NCI-H345 treated with DMSO at 0.1 percent for 48 hours (cell line): ENCODE results near the gene S100A13.
"Not testable (repeated sequence)": the region's sequence is repeated elsewhere in the genome, so short reads cannot be mapped to it uniquely, and the experiment has no call there.

Source experiments
- DNase-seq: peaks from one replicate; lab custom pipeline; 2025; ENCODE audit not compliant: unreplicated experiment; lab: John Stamatoyannopoulos, UW

S100A13 gene

GRCh38 chr1:153608089-153608682, 19.1 kb downstream of the S100A13 start:
- no peak for DNase-seq

DNA sequence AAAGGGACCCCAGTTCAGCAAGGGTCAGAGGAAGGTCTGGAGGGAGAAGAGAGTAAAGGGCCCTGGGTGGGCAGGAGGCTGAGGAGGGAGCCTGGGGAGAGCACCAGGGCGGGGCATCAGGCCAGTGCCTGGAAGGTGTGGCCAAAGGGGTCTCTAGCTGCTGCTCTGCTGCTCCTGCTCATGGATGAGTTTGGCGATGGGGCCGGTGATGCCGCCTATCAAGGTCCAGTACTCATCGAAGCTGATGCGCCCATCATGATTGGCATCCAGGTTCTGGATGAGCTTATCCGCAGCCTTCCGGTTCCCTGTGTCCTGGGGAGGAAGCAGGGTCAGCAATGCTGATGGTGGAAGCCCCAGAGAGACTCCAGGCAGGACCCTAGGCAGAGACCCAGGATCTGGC, 19.9 kb downstream of the S100A13 start:
- no peak for DNase-seq

DNA sequence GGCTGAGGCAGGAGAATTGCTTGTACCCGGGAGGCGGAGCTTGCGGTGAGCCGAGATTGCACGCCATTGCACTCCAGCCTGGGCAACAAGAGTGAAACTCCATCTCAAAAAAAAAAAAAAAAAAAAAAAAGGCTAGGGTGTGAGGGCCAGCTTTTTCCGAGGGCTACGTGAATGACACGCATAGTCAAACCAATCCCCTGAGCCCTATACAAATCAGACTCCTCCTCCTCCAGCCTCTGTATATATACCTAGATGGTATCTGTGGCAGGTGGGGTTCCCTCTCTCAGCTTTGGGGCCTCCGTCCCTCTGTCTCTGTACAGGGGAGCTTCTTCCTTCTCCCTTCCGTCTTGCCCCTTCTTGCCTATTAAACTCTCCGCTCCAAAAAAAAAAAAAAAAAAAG, 21.1 kb downstream of the S100A13 start:
- no peak for DNase-seq

DNA sequence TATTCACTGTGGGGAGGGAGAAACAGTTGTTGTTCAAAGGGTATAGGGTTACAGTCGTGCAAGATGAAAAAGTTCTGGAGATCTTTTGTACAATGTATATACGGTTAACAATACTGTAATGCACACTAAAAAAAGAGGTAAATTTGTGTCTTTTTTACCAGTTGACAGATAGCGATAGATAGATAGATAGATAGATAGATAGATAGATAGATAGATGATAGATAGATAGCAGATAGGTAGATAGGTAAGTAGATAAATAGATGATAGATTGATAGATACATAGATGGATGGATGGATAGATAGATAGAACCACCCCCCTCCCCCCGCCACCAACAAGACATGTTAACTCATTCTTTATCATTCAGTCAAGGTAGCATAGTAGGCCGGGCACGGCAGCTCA, 24.6 kb downstream of the S100A13 start:
- no peak for DNase-seq

DNA sequence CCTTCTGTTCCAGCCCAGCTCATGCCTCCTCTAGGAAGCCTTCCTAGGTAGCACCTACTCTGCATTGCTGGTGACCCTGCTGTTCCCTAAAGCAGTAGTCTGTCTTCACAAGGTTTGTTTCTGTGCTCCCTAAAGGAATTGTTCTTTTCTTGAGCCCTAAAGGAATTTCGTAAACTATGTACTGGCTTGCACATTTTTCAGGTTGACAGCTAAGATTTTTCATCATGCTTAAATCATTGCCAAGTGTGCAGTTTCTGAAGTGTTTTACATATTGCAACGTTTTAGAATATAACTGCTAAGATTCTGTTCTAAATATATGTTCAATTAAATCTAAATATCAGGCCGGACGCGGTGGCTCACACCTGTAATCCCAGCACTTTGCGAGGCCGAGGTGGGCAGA, 27.5 kb downstream of the S100A13 start:
- no peak for DNase-seq

GRCh38 chr1:153598309-153599172, 28.8 kb downstream of the S100A13 start:
- DNase-seq, result no peak

DNA sequence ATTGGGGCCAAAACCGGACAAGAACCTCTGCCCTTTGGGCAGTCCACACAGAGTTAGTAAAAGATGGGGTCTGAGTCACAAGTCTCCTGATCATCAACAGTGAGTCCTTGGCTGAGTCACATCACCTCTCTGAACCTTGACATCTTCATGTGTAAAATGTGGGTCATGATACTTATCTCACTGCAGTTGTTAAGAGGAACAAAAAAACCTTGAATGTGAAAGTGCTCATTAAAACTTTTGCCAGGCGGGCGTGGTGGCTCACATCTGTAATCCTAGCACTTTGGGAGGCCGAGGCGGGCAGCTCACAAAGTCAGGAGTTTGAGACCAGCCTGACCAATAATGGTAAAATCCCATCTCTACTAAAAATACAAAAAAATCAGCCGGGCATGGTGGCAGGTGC, 30.1 kb downstream of the S100A13 start:
- DNase-seq, result no peak

DNA sequence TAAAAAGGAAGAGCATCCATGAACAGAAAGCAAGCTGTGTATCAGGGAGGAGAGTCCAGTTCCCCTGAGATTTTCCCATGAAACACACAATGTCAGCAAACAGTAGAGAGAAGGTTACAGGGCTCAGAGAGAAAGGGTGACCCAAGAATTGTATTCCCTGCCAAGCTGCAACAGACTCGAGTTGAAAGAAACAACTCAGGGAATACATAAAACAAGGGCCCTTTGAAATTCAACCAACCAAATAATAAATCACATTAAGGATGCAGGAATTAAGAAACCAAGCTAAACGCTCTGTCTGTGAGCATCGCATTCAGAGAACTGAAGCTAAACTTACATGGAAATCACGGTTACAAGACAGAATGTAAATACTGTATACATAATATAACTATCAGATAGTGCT, 34.6 kb downstream of the S100A13 start:
- DNase-seq, result no peak

- DNase-seq, result no peak
Observed at GRCh38 chr1:153588482-153588881, 38.8 kb downstream of the S100A13 start.

GRCh38 chr1:153588033-153588432, 39.3 kb downstream of the S100A13 start:
- not testable (repeated sequence) for DNase-seq

DNA sequence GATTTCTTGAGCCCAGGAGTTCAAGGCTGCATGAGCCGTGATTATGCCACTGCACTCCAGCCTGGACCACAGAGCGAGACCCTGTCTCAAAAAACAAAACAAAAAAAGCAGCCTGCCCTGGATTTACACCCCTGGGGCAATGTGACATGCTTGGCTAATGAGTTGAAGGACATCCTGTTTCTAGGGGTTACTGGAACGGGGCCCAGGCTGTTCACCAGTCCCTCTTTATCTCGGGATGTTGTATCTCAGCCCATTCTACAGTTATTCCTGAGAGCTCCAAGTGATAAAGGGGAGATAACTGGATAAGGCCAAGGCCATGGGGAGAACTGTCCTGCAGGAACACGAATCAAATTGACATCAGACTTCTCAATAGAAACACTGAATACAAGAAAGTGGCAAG, 40.0 kb downstream of the S100A13 start:
- DNase-seq, result no peak

DNA sequence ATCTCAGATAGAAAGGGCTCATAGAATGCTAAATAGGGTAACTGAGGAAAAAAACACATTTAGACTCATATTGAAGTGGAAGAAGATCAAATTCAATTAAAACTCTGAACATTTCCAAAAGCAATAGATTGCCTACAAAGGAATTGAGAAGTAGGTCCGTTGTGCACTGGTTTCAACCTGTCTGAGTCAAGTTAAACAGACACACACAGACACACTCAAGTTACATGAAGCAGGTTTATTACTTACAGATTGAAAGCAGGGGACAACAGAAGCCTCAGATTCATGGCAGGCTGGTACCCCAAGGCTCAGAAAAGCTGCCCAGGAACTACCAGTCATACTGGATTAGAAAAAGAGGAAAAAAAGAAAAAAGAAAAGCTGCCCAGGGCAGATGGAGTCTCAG, 41.0 kb downstream of the S100A13 start:
- DNase-seq, result no peak

GRCh38 chr1:153585006-153585405, 42.3 kb downstream of the S100A13 start:
- no peak for DNase-seq

GRCh38 chr1:153583976-153584375, 43.3 kb downstream of the S100A13 start:
- DNase-seq, result no peak

GRCh38 chr1:153583514-153583913, 43.8 kb downstream of the S100A13 start:
- DNase-seq, result not testable (repeated sequence)

DNA sequence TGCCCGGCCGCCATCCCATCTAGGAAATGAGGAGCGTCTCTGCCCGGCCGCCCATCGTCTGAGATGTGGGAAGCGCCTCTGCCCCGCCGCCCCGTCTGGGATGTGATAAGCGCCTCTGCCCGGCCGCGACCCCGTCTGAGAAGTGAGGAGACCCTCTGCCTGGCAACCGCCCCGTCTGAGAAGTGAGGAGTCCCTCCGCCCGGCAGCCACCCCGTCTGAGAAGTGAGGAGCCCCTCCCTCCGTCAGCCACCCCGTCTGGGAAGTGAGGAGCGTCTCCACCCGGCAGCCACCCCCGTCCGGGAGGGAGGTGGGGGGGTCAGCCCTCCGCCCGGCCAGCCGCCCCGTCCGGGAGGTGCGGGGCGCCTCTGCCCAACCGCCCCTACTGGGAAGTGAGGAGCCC, 44.5 kb downstream of the S100A13 start:
- not testable (repeated sequence) for DNase-seq

DNA sequence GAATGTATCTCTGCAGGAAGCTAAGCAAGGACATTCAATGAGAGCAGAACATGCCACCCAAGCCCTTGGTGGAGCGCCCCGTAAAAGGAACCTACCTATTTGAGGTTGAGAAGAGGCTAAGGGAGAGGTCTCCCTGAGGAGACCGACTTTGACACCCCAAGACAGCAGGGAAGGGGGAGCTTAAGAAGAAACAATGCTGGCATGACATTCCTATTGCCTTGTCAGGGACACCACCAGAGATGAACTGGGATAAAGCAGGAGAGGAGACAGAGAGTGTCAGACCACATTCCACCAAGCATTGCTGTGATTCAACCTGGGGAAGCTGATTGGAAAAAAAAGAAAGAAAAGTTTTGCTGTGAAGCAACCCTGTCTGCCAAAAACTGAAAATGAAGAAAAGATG, 48.4 kb downstream of the S100A13 start:
- no peak for DNase-seq

DNA sequence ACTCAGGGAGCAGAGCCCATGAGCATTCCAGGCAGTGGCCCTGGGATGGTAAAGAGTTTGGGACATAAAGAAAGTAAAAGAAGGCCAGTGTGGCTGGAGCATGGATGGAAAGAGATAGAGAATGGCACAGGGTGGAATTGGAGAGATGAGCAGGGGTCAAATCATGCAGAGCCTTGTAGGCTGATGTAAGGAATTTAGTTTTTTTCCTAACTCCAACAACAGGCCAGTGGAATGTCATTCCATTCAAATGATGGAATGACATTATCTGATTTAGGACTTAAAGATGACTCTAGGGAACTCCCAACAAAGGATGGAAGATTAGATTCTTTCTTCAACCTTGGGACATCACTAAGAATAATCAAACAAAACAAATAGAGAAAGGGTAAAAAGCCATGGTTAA, 48.8 kb downstream of the S100A13 start:
- DNase-seq, result no peak

DNA sequence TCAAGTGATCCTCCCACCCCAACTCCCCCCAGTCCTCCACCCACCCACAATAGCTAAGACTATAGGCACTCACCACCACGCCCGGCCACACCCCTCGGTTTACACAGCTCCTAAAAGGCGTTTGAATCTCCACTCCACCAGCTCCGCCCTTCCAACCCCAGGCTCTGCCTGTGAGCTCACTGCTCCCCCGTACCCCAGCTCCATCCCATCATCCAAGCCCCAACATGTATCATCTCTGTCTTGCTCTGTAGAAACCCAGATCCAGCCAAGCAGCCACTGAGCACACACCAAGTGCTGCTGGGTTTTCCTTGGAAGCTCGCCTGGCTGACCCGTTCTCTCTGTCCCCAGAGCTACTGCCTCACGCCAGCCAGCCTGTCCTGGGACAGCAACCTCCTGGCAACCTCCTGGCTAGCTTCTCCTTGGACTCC, 49.7 kb downstream of the S100A13 start:
- DNase-seq, result no peak

GRCh38 chr1:153577138-153577537, 50.2 kb downstream of the S100A13 start:
- DNase-seq, result no peak

DNA sequence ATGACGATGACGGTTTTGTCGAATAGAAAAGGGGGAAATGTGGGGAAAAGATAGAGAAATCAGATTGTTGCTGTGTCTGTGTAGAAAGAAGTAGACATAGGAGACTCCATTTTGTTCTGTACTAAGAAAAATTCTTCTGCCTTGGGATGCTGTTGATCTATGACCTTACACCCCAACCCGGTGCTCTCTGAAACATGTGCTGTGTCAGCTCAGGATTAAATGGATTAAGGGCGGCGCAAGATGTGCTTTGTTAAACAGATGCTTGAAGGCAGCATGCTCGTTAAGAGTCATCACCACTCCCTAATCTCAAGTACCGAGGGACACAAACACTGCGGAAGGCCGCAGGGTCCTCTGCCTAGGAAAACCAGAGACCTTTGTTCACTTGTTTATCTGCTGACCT, 51.8 kb downstream of the S100A13 start:
- DNase-seq, result not testable (repeated sequence)

GRCh38 chr1:153575081-153575491, 52.2 kb downstream of the S100A13 start:
- not testable (repeated sequence) for DNase-seq

DNA sequence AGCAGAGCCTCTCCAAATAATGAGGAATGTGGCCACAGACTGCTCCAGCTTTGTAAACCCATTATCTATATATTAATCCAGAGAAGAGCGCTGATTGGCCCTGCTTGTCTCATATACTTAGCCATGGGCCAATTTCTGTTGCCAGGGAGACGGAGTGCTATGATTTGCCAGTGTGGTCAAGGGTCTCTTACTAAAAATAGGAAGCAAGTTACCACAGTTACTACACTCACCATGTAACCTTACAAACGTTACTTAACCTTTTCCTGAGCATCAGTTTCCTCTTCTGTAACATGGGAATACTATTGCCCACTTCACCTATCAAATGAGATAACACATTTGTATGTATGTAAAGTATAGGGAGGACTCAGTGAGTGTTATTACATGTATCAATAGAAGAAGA, 54.0 kb downstream of the S100A13 start:
- no peak for DNase-seq
